GM19455 (cell line): ENCODE measurements around the gene SLC7A9.

Experiments
- ATAC-seq: cut with Tn5 transposase; IDR thresholded peaks from one replicate; pipeline ENCODE4 v1.9.1; 2021; ENCODE audit not compliant: unreplicated experiment

SLC7A9 gene

GRCh38 chr19:32869369-32869965, at the start of gene SLC7A9:
TSS of gene SLC7A9 (minus strand) at chr19:32869767. CDS start at chr19:32868534, 1,233 bp downstream.
- no peak for ATAC-seq

- no peak for ATAC-seq
Measured at GRCh38 chr19:32919365-32919764, 49.8 kb upstream of the SLC7A9 start.

GRCh38 chr19:32917616-32917996, 48.0 kb upstream of the SLC7A9 start:
- ATAC-seq: no peak

DNA sequence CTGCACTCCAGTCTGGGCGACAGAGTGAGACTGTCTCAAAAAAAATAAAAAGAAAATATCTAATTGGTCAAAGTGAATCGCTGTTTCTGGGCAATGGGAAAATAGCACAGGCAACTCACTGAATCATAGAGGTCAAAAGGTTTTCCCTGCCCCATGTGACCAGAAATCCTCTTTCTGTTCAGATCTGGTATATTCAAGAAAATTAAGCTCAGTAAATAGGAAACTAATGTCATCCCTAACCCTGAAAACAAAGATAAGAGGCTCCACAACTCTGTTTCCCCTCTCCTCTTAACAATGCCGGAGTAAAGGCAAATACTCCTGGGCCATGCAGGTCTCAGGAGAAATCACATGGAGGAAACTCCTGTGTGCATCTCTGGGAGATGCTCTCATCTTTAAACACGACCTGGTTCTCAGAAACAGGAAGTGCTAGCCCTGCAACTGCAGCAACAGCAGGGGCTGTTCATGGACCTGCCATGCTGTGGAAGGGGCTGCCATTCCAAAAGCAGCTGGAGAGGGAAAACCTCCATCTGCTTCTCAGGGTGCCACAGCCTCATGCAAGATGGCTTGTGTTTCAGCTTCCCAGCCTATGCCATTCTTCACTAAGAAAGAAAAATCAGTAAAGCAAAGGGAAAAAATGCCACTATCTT, 47.5 kb upstream of the SLC7A9 start:
- ATAC-seq: no peak

DNA sequence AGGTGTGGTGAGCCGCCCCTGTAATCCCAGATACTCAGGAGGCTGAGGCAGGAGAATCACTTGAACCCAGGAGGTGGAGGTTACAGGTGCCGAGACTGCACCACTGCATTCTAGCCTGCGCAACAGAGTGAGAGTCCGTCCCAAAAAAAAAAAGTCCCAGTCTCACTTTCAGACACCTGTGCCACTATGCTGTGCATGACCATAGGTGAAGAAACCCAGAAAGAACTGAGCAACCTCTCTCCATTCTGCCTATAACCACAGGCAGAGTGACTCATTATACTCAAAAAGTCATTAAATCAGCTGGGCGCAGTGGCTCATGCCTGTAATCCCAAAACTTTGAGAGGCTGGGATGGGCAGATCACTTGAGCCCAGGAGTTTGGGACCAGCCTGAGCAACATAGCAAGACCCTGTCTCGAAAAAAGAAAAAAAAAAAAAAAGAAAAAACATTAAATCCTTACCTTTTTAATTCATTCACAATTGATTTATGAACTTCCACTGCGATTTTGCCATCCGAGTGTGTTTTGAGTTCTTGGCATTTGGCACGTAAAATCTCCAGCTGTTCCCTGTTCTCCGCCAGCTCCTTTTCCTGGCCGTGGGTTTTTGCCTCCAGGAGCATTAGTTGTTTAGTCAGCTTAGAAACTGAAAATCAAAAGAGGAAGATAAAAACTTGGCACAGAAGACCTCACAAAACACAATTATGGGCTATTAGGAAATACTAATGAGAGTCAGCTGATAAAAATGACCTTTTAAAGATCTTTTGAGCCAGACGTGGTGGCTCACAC, 45.5 kb upstream of the SLC7A9 start:
- ATAC-seq: no peak

DNA sequence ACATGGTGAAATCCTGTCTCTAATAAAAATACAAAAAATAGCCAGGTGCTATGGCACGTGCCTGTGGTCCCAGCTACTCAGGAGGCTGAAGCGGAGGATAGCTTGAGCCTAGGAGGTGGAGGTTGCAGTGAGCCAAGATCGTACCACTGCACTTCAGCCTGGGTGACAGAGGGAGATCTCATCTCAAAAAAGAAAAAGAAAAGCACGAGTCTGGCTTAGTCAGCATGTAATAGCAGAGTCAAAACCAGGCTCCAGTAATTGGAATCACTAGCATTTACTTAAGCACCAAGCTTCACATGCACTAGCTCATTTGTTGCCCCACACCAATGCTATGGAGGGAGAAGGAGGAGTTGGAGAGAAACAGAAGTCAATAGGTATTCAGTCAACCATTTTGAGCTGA, 41.9 kb upstream of the SLC7A9 start:
- ATAC-seq: no peak

GRCh38 chr19:32910874-32911273, 41.3 kb upstream of the SLC7A9 start:
- ATAC-seq: no peak

DNA sequence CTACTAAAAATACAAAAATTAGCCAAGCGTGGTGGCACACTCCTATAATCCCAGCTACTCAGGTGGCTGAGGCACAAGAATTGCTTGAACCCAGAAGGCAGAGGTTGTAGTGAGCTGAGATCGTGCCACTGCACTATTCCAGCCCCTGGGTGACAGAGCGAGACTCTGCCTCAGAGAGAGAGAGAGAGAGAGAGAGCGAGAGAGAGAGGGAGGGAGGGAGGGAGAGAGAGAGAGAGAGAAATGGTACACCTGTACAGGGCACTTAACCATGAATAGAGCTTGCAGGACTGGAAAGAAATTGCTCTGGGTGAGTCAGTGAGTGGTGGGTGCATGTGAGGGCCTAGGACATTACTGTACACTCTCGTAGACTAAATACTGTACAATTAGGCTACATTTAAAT, 40.5 kb upstream of the SLC7A9 start:
- no peak for ATAC-seq

GRCh38 chr19:32909257-32909656, 39.7 kb upstream of the SLC7A9 start:
- ATAC-seq: no peak

DNA sequence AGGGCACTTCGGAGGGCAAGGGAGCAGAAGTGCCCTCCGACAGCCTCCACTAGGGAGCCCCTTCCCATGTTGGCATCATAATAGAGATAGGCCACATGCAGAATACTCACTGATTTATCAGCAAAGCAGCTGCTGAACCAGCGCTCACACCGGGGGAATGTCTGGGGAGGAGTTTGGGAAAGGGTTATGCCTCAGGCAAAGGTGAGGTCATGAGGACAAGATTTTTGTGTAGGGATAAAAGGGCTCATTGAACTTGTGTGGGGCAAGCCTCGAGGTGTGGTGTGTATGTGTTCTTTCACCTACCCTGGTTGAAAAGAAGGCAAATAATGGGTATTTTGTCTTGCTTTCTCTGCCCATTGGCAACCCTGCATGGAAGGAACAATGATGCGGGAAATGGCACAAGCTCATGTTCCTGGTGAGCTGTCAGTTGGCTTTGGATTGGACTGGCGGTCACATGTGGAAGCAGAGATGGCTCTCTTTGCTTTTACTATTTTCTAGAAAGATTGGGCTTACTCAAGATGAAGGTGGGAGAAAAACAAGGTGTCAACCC, 39.1 kb upstream of the SLC7A9 start:
- ATAC-seq: no peak

GRCh38 chr19:32902448-32902847, 32.9 kb upstream of the SLC7A9 start:
- ATAC-seq: no peak

- ATAC-seq: no peak
Measured at GRCh38 chr19:32901504-32902161, 32.1 kb upstream of the SLC7A9 start.

- no peak for ATAC-seq
Measured at GRCh38 chr19:32896516-32897214, 27.1 kb upstream of the SLC7A9 start.

- no peak for ATAC-seq
Measured at GRCh38 chr19:32895384-32895783, 25.8 kb upstream of the SLC7A9 start.

- ATAC-seq: no peak
Measured at GRCh38 chr19:32891609-32892008, 22.0 kb upstream of the SLC7A9 start.

DNA sequence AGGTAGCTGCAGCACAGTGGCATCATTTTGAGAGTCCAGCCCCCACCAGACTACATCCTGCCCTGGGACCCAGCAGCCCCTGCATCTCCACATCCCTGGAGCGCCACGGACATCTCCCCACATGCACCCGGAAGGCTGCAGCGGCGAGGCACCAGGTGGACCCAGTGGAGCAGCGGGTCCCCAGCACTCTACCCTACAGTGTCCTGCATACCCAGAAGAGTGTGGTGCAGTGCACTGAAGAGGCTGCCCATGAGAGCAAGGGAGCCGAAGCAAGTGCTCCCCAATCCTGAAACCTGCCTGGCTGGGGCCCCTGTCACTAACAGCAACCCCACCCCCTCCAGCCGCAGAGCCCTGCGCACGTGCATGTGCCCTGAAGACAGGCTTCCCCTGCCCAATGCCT, 21.3 kb upstream of the SLC7A9 start:
- ATAC-seq: no peak

- ATAC-seq: no peak
Measured at GRCh38 chr19:32890326-32890725, 20.8 kb upstream of the SLC7A9 start.

DNA sequence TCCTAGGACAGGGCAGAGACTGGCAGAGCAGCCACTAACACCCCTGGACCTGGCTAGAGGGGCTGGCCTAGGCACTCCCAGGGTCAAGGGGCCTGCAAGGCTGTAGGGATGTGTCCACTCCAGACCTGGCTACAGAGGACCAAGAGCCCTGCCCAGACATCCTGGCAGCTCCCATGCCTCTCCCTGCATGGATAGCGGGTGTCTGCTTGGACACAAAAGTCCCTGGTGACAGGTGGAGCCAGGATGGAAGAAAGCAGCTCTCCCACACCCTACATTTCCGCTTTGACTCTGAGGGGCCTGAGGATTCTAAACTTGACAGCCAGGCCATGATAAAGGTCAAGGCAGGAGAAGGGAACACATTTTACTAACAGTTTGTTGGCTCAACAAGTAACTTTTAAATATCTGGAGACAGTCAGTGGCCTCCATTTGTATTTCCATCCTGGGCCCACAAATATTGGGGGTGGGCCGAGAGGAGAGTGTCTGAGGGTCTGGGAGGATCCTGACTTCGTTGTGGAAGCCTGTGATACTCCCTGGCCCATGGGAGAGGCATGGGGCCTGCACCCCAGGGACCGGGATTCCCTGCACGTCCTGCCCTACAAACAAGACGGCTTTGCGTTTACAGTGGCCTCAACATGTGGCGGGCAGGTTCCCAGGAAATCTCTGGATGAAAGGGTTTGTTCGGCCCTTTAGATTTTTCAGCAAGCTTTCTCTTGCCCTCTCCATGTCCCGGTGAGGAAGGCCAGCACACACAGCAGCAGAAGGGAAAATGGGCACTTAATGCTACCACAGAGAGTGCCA, 19.8 kb upstream of the SLC7A9 start:
- no peak for ATAC-seq

DNA sequence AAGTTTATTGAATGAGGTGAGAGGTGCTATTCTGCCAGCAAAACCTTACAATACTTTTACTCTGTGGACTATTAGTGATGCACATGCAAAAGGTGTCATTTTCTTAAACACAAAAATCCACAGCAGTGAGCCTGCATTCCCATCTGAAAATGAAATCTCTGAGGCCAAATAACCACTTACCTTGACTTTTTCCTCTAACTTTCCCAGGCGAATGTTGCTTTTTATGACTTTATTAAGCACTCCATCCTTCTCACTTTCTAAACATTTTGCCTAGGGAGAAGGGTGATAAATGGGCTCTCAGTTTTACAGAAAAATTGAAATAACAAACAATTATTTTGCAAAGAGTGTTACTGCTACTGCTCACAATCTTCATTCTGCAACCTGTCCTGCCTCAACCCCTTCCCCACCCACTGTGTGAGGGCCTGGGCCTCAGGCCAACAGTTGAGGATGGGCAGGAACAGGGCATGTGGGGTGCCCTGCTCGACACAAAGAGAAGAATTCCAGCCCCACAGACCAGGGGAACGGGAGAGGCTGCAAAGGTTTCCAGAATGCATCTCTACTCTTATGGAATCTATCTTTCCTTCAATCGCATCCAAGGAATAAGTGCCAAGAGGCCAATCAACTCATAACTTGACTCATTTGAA, 18.1 kb upstream of the SLC7A9 start:
- ATAC-seq: no peak

DNA sequence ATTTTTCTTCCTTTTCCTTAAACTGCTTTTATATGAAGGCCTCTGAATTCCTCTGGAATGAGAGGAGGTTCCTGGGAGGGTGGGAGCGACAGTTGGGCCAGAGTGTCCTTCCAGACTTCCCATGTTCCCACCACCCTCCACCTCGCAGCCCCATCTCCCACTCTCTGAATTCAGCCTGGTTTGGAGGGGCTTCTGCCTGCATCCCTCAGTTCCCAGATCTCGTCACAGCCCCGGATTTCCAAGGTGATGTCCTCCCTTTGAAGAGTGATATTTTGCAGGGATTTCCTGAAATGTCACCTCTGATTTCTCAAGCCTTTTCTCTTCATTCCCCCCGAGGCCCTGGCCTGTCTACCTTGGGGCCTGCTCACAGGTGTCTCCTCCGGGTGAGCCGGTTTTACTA, 16.7 kb upstream of the SLC7A9 start:
- no peak for ATAC-seq
